ENCODE results near the gene MAEA. TPM values are rescaled to one million over a fixed set of nuclear protein-coding genes. Genes with fewer than 3 reads are reported as not detected.
A peak's percentile ranks its signal among the peaks of the same experiment; 100 is the strongest.

MAEA gene
- total RNA-seq, 2 donors from 2014 or later = 48.8 to 72.7 TPM

DNA sequence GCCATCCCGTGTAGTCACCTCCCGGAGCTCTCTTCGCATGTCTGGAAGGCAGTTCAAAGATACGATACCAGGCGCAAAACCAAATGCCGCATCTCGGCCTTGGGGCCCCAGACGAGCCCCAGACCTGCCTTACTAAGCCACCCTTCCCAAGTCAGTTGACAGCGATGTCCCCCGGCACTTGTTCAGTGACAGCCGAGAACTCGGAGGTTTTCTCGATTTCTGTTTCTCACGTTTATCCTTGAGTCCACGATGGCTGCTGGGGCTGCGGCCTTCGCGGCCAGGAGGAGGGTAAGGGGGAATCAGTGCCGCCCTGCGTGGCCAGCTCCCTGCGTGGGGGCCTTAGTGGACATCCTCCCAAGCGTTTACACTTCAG lies 7.3 kb downstream of the MAEA start:
- no peak overlapping the region for H3K4me3 ChIP-seq (ENCODE audit: low read length)
- Mint-ChIP-seq H3K36me3 (ENCODE audit: low read depth) (peaks cover 51% of the 10 kb centered on the region), H3K4me3 (no peak overlapping the region), H3K4me1 (peaks cover 19% of the 10 kb centered on the region), H3K27me3 (ENCODE audit: insufficient read depth) (no peaks in the 10 kb centered on the region), H3K27ac (peak overlapping the region; percentile 74), H3K9me3 (no peaks in the 10 kb centered on the region)
- no peak for TF ChIP-seq CTCF (conservative IDR thresholded peaks at IDR 0.05)
- no peaks in the 10 kb centered on the region for H3K9me3 ChIP-seq (ENCODE audit: control insufficient read depth, low read length)
- no peak overlapping the region for H3K9ac ChIP-seq (ENCODE audit: extremely low read depth, low read length, poor library complexity, severe bottlenecking)
- no peak for DNase-seq
- H3K4me1 ChIP-seq (ENCODE audit: control insufficient read depth, insufficient read depth, low read length) = peaks cover 2% of the 10 kb centered on the region
- peaks cover 31% of the 10 kb centered on the region for H3K36me3 ChIP-seq (ENCODE audit: control insufficient read depth, insufficient read depth, low read length)
- 89 to 93% methylated on average over 17 to 22 of the region's 22 CpGs for WGBS, 2 experiments (ENCODE audit: insufficient coverage in 1 of 2, insufficient read length in 1 of 2)
- peak overlapping the region; percentile 24 for H3K27ac ChIP-seq (ENCODE audit: low read depth, low read length)
- H3K27me3 ChIP-seq (ENCODE audit: control insufficient read depth, insufficient read depth, low read length, poor library complexity, severe bottlenecking) = no peaks in the 10 kb centered on the region

- peak; percentile 78 for DNase-seq
- Mint-ChIP-seq H3K4me3 (no peak overlapping the region), H3K4me1 (peaks cover 18% of the 10 kb centered on the region), H3K9me3 (no peaks in the 10 kb centered on the region), H3K36me3 (ENCODE audit: low read depth) (peaks cover 47% of the 10 kb centered on the region), H3K27me3 (ENCODE audit: insufficient read depth) (no peaks in the 10 kb centered on the region), H3K27ac (peak overlapping the region; percentile 54)
- Histone ChIP-seq H3K36me3 (ENCODE audit: control insufficient read depth, insufficient read depth, low read length) (peaks cover 29% of the 10 kb centered on the region), H3K4me1 (ENCODE audit: control insufficient read depth, insufficient read depth, low read length) (peaks cover 2% of the 10 kb centered on the region), H3K4me3 (ENCODE audit: low read length) (no peak overlapping the region), H3K27ac (ENCODE audit: low read depth, low read length) (no peak overlapping the region), H3K9me3 (ENCODE audit: control insufficient read depth, low read length) (no peaks in the 10 kb centered on the region), H3K27me3 (ENCODE audit: control insufficient read depth, insufficient read depth, low read length, poor library complexity, severe bottlenecking) (no peaks in the 10 kb centered on the region), H3K9ac (ENCODE audit: extremely low read depth, low read length, poor library complexity, severe bottlenecking) (no peak overlapping the region)
- no peak for TF ChIP-seq CTCF (conservative IDR thresholded peaks at IDR 0.05)
- WGBS, 2 experiments (ENCODE audit: insufficient coverage in 1 of 2, insufficient read length in 1 of 2) = 80 to 84% methylated on average over 23 to 32 of the region's 32 CpGs
These were observed 8.0 kb downstream of the MAEA start for GRCh38 chr4:1297456-1298325.

DNA sequence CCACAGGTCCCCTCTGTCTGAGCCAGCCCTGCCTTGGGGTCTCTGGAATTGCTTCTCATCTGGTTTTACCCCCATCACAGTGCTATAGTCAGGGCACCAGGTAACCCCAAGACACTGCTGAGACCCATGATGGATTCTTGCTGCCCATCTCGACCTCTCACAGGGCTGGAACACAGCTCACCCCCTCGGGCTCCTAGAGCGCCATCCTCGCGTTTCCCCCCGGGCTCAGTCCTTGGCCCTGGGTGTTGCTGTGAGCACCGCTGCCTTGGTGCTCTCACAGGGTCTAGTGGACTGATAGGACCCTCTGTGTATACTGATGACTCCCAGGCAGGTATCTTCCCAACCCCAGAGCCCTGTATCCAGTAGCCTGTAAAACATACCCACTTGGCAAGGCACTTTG lies 8.8 kb downstream of the MAEA start:
- 94 to 98% methylated on average over 7 of the region's 7 CpGs for WGBS, 2 experiments (ENCODE audit: insufficient coverage in 1 of 2, insufficient read length in 1 of 2)
- no peaks in the 10 kb centered on the region for H3K27me3 ChIP-seq (ENCODE audit: control insufficient read depth, insufficient read depth, low read length, poor library complexity, severe bottlenecking)

More for the DNA sequence above, 8.8 kb downstream of the MAEA start:
- peaks cover 18% of the 10 kb centered on the region for H3K4me1 Mint-ChIP-seq
- peaks cover 49% of the 10 kb centered on the region for H3K36me3 Mint-ChIP-seq (ENCODE audit: low read depth)
- no peak for TF ChIP-seq CTCF (conservative IDR thresholded peaks at IDR 0.05)
- Histone ChIP-seq H3K27ac (ENCODE audit: low read depth, low read length) (no peak overlapping the region), H3K9me3 (ENCODE audit: control insufficient read depth, low read length) (no peaks in the 10 kb centered on the region), H3K4me1 (ENCODE audit: control insufficient read depth, insufficient read depth, low read length) (peaks cover 2% of the 10 kb centered on the region), H3K36me3 (ENCODE audit: control insufficient read depth, insufficient read depth, low read length) (peaks cover 29% of the 10 kb centered on the region), H3K9ac (ENCODE audit: extremely low read depth, low read length, poor library complexity, severe bottlenecking) (no peak overlapping the region), H3K4me3 (ENCODE audit: low read length) (no peak overlapping the region)
- no peak overlapping the region for H3K4me3 Mint-ChIP-seq
- H3K27ac Mint-ChIP-seq = no peak overlapping the region
- peak; percentile 14 for DNase-seq
- H3K9me3 Mint-ChIP-seq = no peaks in the 10 kb centered on the region
- no peaks in the 10 kb centered on the region for H3K27me3 Mint-ChIP-seq (ENCODE audit: insufficient read depth)

Measured in endodermal cell (in vitro differentiated cells).